IMR-90 (cell line): ENCODE results near the gene IL15RA.

ENCODE experiments used
- CEBPB ChIP-seq: IDR thresholded peaks from 2 replicates; pipeline ENCODE4 v1.6.1; 2012; ENCODE audit warnings: low read depth, low read length, improper control_type of control experiment
- CHD1 ChIP-seq: IDR thresholded peaks from 2 replicates; pipeline ENCODE4 v1.6.1; 2012; ENCODE audit warnings: low read depth, low read length, improper control_type of control experiment
- CTCF ChIP-seq: conservative IDR thresholded peaks from 2 replicates; pipeline ENCODE4 v1.5.1; 2012; ENCODE audit warnings: mild to moderate bottlenecking, low read depth, low read length, improper control_type of control experiment
- ELK1 ChIP-seq: fragments of 150-350 bp; IDR thresholded peaks from 2 replicates; pipeline ENCODE4 v1.6.1; 2016; ENCODE audit warnings: low read depth, mild to moderate bottlenecking, low read length, moderate library complexity, borderline replicate concordance
- FOS ChIP-seq: fragments of 150-350 bp; IDR thresholded peaks from 2 replicates; pipeline ENCODE4 v1.6.1; 2016; ENCODE audit warnings: low read depth, low read length
- MAZ ChIP-seq: IDR thresholded peaks from 2 replicates; pipeline ENCODE4 v1.6.1; 2012; ENCODE audit warnings: low read depth, mild to moderate bottlenecking, low read length, improper control_type of control experiment, moderate library complexity, borderline replicate concordance
- MXI1 ChIP-seq: IDR thresholded peaks from 2 replicates; pipeline ENCODE4 v1.6.1; 2012; ENCODE audit warnings: low read depth, mild to moderate bottlenecking, low read length, moderate library complexity, borderline replicate concordance
- POLR2A ChIP-seq: IDR thresholded peaks from 2 replicates; pipeline ENCODE4 v1.6.1; 2012; ENCODE audit warnings: mild to moderate bottlenecking, low read depth, low read length
- RAD21 ChIP-seq: IDR thresholded peaks from 2 replicates; pipeline ENCODE4 v1.6.1; 2012; ENCODE audit warnings: low read length, improper control_type of control experiment
- RCOR1 ChIP-seq: IDR thresholded peaks from 2 replicates; pipeline ENCODE4 v1.6.1; 2012; ENCODE audit warnings: mild to moderate bottlenecking, low read length, improper control_type of control experiment; ENCODE audit not compliant: insufficient replicate concordance
- RFX5 ChIP-seq: IDR thresholded peaks from 2 replicates; pipeline ENCODE4 v1.8.0; 2012; ENCODE audit warnings: low read depth, mild to moderate bottlenecking, low read length, moderate library complexity
- SMC3 ChIP-seq: fragments of 150-350 bp; IDR thresholded peaks from 2 replicates; pipeline ENCODE4 v1.6.1; 2016; ENCODE audit warnings: low read depth, mild to moderate bottlenecking, antibody characterized with exemption, low read length, moderate library complexity
- USF2 ChIP-seq: fragments of 150-350 bp; IDR thresholded peaks from 2 replicates; pipeline ENCODE4 v1.6.1; 2017; ENCODE audit warnings: mild to moderate bottlenecking, antibody characterized with exemption, low read length, low read depth

GRCh38 chr10:5933909-5934546, 43.3 kb downstream of the IL15RA start:
- no peak for TF ChIP-seq CEBPB
- TF ChIP-seq CTCF = no peak
- no peak for TF ChIP-seq RFX5
- TF ChIP-seq POLR2A = no peak
- no peak for TF ChIP-seq RAD21
- TF ChIP-seq RCOR1 = no peak
- no peak for TF ChIP-seq FOS
- TF ChIP-seq MXI1 = no peak
- no peak for TF ChIP-seq MAZ
- no peak for TF ChIP-seq CHD1
- no peak for TF ChIP-seq ELK1
- no peak for TF ChIP-seq SMC3
- TF ChIP-seq USF2 = no peak
